ENCODE results near the gene SLC2A10. TPM values are rescaled to one million over a fixed set of nuclear protein-coding genes. Genes with fewer than 3 reads are reported as not detected.

The SLC2A10 gene
- total RNA-seq, 4 donors from 2014 or later = 20.8 to 31.5 (median 27.3) TPM

DNA sequence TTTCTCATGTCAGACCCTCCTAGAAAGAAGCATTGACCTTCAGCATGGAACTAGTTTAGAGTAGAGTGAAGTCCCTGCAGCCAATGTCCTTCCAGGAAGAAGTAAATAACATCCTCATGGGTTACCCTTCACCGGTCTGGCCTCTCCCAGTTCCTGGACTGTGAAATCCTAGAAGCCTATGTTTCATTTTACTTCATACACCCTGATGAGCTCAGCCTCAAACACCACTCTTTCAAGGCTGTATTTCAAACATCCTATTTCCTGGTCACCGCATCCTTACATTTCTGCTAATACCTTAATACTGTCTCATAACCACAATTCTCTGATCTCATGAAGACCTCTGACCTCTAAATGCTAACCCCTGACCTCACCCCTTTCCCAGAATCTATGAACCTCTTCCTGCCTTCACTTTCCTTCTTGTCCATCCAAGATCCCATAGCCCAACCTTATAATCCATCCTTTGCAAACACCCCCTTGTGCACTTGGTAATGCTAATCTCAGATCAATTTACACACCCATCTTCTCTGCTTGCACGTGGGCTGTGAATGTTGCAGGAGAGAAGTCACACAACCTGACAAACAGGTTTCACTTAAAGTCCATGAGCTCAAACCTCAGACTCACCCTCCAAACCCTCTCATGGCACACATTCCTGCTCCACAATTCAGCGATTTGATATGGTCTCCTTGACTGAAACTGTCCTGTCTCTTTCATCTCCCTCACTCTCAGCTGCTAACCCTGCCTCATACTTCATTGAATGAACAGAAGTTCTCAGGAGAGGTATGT, 30.2 kb downstream of the SLC2A10 start:
- no peaks in the 10 kb centered on the region for H3K9me3 ChIP-seq
- H3K4me3 ChIP-seq = no peak overlapping the region
- H3K27me3 ChIP-seq = peaks cover 0 to 6% of the 10 kb centered on the region in 2 donors
- TF ChIP-seq EP300 (IDR thresholded peaks at IDR 0.05) (no peak), POLR2A (IDR thresholded peaks at IDR 0.05) (no peak)
- TF ChIP-seq, protein P1, sequence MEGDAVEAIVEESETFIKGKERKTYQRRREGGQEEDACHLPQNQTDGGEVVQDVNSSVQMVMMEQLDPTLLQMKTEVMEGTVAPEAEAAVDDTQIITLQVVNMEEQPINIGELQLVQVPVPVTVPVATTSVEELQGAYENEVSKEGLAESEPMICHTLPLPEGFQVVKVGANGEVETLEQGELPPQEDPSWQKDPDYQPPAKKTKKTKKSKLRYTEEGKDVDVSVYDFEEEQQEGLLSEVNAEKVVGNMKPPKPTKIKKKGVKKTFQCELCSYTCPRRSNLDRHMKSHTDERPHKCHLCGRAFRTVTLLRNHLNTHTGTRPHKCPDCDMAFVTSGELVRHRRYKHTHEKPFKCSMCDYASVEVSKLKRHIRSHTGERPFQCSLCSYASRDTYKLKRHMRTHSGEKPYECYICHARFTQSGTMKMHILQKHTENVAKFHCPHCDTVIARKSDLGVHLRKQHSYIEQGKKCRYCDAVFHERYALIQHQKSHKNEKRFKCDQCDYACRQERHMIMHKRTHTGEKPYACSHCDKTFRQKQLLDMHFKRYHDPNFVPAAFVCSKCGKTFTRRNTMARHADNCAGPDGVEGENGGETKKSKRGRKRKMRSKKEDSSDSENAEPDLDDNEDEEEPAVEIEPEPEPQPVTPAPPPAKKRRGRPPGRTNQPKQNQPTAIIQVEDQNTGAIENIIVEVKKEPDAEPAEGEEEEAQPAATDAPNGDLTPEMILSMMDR (IDR thresholded peaks at IDR 0.05) = no peak
- H3K4me1 ChIP-seq = no peaks in the 10 kb centered on the region
- H3K36me3 ChIP-seq = peaks cover 0 to 6% (median 0%) of the 10 kb centered on the region in 3 donors
- WGBS, 2 donors = 75% methylated on average over 4 of the region's 4 CpGs
- H3K27ac ChIP-seq = no peak overlapping the region
- no peak for DNase-seq (ENCODE audit: low spot score in 2 of 2)

DNA sequence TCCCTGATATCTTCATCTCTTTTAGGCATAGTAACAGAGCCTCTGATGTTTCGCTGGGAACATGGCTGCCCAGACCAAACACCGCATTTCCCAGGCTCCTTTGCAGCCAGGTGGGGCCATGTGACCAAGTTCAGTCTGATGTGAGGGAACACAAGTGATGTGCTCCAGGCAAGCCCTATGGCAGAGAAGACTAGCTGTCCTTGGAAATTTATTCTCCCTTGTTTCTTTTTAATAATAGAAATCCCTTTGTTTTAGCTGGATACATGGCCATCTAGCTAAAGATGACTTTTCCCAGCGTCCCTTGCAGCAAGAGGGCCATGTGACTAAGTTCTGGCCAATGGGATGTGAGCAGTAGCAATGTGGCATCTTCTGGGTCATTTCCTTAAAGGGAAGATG, 30.8 kb downstream of the SLC2A10 start:
- peaks cover 0 to 7% of the 10 kb centered on the region in 2 donors for H3K27me3 ChIP-seq
- peaks cover 0 to under 1% (median 0%) of the 10 kb centered on the region in 3 donors for H3K36me3 ChIP-seq
- H3K4me3 ChIP-seq = no peak overlapping the region
- 90 to 94% methylated on average over 3 of the region's 3 CpGs for WGBS, 2 donors
- TF ChIP-seq, protein P1 (IDR thresholded peaks at IDR 0.05) = no peak
- TF ChIP-seq EP300 (IDR thresholded peaks at IDR 0.05) (no peak), POLR2A (IDR thresholded peaks at IDR 0.05) (no peak)
- no peak overlapping the region for H3K27ac ChIP-seq
- DNase-seq (ENCODE audit: low spot score in 2 of 2) = no peak
- no peaks in the 10 kb centered on the region for H3K4me1 ChIP-seq
- H3K9me3 ChIP-seq = no peaks in the 10 kb centered on the region

DNA sequence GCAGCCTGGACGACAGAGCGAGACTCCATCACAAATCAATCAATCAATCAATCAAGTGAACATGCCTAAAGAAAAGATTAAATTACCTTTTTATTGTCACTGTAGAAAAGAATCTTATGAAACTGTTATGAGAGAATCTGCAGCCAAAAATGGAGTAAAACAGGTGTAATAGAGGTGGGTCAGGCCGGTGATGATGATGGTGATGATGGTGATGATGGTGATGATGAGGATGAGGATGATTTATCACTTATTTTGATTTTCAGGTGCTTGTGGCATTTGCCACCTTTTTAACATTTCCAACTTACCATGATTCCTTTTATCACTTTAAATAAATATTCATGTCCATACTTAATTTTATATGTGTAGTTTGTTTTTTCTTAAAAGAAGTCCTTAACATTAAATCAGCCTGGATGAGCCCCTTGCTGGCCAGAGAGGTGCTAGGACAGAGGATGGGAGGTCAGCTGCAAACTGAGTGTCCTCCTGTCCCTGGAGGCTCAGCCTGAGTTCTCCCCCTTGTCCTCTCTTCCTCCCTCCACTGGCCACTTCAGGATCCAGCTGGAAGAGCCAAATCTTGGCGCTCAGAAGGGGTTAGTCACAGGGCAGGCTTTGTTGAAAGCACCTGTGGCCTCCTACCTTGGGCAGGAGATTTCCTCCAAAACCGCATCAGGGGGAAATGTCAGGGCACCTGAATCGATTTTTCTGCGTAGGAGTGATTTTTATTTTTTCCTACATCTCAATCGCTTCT, 32.6 kb downstream of the SLC2A10 start:
- peaks cover 0 to 18% of the 10 kb centered on the region in 2 donors for H3K27me3 ChIP-seq
- H3K4me1 ChIP-seq = peaks cover 0 to 3% (median 0%) of the 10 kb centered on the region in 4 donors
- no peak for DNase-seq (ENCODE audit: low spot score in 2 of 2)
- WGBS, 2 donors = 77 to 79% methylated on average over 8 of the region's 8 CpGs
- no peak overlapping the region for H3K27ac ChIP-seq
- H3K36me3 ChIP-seq = no peaks in the 10 kb centered on the region
- no peak for TF ChIP-seq POLR2A (IDR thresholded peaks at IDR 0.05)
- TF ChIP-seq, protein P1 (IDR thresholded peaks at IDR 0.05) = no peak
- no peak for TF ChIP-seq EP300 (IDR thresholded peaks at IDR 0.05)
- H3K9me3 ChIP-seq = no peaks in the 10 kb centered on the region
- no peak overlapping the region for H3K4me3 ChIP-seq

DNA sequence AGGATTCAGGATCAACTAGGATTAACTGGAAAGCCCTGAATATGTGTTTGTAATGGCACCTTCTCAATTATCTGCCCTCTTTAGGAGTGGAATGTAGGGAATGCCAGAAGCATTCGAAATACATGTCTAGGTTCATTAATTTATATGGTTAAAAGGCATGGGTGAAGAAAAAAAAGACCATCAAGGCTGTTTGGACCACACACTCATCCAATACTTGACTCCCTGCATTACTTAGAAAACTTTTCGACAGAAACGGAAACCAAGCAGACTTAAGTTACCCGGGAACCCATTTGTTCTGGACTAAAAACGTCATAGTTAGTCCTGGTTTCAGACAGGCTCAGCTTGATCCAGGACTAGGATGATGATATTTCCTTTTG, 33.2 kb downstream of the SLC2A10 start:
- H3K27ac ChIP-seq = no peak overlapping the region
- TF ChIP-seq, protein P1 (IDR thresholded peaks at IDR 0.05) = no peak
- TF ChIP-seq EP300 (IDR thresholded peaks at IDR 0.05) (no peak), POLR2A (IDR thresholded peaks at IDR 0.05) (no peak)
- no peak overlapping the region for H3K4me3 ChIP-seq
- no peak for DNase-seq (ENCODE audit: low spot score in 2 of 2)
- no peaks in the 10 kb centered on the region for H3K9me3 ChIP-seq
- no peaks in the 10 kb centered on the region for H3K36me3 ChIP-seq
- H3K4me1 ChIP-seq = peaks cover 0 to 4% (median 0%) of the 10 kb centered on the region in 4 donors
- peaks cover 0 to 18% of the 10 kb centered on the region in 2 donors for H3K27me3 ChIP-seq
- WGBS, 2 donors = 58 to 62% methylated on average over 5 of the region's 5 CpGs

DNA sequence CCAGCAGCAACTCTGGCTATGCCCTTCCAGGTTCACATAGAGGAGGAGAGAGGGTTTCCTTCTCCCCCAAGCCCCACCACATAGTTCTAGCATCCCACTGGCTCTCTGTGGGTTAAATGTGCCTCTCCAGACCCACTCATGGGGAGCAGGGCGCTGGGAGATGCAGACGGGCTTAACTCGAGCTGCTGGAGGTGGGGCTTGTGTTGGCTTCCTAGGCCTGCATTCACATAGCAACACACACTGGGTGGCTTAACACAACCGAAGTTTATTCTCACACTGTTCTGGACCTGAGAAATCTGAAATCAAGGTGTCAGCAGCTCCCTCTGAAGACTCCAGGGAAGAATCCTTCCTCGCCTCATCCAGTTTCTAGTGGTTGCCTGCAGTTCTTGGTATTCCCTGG, 33.6 kb downstream of the SLC2A10 start:
- Histone ChIP-seq H3K9me3 (no peaks in the 10 kb centered on the region), H3K4me3 (no peak overlapping the region), H3K4me1 (peaks cover 0 to 9% (median 0%) of the 10 kb centered on the region in 4 donors), H3K36me3 (no peaks in the 10 kb centered on the region), H3K27me3 (peaks cover 0 to 18% of the 10 kb centered on the region in 2 donors), H3K27ac (no peak overlapping the region)
- no peak for TF ChIP-seq POLR2A (IDR thresholded peaks at IDR 0.05)
- no peak for TF ChIP-seq EP300 (IDR thresholded peaks at IDR 0.05)
- TF ChIP-seq, protein P1 (IDR thresholded peaks at IDR 0.05) = no peak
- DNase-seq (ENCODE audit: low spot score in 2 of 2) = no peak
- 31% methylated on average over 5 of the region's 5 CpGs for WGBS, 2 donors

Measured in tibial nerve (tissue), 4 donors.